GM21786 (cell line): ENCODE results near the gene HOXA6.

Experiments used
- ATAC-seq: cut with Tn5 transposase; IDR thresholded peaks from one replicate; pipeline ENCODE4 v1.9.1; 2021; ENCODE audit not compliant: unreplicated experiment

The HOXA6 gene

DNA sequence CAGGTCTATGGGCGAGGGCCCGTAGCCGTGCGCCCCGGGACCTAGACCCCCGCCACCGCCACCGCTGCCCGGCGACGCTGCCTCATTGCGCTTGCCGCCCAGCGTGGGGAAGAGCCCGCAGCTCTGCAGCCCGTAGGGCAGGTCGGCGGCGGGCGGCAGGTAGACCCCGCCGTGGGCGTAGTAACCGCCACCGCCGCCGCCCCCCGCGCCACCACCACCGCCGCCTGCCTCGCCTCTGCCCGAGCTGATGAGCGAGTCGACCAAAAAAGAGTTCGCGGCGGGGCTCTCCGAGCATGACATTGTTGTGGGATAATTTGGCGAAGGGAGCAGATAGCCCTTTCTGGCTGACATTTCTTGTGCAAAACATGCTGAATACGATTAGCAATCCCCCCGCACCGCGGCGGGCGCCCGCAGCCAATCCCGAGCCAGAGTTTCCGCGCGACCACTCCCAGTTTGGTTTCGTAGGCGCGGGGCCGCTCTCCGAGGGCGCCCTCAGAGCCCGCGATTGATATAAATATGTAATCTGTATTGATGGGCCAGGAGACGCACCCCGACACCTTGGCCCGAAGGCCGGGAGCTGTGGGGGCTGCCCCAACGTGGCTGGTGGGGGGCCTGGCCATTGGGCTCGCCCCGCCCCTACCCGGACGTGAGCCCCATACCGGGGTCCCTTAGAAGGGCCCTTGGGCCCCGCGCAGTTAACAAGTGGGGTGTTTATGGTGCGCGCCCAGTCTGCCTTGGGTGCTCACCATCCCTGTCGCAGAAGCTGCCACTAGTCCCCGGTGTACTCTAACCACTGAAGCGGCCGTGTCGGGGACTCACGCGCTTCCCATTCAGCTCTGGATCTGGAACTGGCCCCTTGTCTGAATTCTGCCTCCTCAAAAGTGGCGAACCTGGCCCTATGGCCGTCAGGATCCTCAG, 26.6 kb upstream of the HOXA6 start, which contains the start of gene HOXA10:
Gene HOXA10, minus strand, starts transcription at position 365 of the 918 bp plus-strand sequence. Its CDS starts 14 bp downstream, at position 351.
- no peak for ATAC-seq

GRCh38 chr7:27173511-27173955, 26.0 kb upstream of the HOXA6 start:
- no peak for ATAC-seq

DNA sequence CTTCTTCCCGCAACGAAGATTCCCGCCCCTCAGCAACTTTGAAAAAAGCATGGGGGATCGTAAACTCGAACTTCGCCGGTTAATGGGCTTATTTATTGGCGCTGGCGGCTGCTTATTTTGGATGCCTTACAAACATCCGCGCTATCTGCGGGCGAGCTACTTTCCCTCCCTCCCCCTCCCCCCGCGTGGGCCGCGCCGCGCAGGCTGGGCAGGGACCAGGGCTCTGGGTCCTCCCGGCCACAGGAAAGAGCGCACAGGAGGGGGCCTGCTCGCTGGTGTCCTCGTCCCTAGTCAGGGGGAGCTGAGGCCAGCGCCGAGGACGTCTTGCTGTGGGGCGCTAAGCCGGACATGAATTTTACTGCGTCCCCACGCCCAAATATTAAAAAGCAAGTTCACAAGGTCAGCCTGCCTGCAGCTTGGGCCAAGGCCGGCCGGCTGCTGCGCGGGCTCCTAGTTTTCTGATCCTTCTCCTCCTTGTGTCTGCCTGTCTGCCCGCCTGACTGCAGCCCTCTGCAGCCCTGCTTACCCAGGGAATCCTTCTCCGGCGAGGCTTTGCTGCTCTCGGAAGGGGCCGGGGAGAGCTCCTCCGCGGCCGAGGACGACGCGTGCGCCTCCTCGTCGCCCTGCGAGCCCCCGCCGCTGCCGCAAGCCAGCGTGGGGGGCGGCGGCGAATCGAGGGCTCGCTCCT, 25.4 kb upstream of the HOXA6 start:
- no peak for ATAC-seq

GRCh38 chr7:27172315-27172774, 24.8 kb upstream of the HOXA6 start:
- no peak for ATAC-seq

DNA sequence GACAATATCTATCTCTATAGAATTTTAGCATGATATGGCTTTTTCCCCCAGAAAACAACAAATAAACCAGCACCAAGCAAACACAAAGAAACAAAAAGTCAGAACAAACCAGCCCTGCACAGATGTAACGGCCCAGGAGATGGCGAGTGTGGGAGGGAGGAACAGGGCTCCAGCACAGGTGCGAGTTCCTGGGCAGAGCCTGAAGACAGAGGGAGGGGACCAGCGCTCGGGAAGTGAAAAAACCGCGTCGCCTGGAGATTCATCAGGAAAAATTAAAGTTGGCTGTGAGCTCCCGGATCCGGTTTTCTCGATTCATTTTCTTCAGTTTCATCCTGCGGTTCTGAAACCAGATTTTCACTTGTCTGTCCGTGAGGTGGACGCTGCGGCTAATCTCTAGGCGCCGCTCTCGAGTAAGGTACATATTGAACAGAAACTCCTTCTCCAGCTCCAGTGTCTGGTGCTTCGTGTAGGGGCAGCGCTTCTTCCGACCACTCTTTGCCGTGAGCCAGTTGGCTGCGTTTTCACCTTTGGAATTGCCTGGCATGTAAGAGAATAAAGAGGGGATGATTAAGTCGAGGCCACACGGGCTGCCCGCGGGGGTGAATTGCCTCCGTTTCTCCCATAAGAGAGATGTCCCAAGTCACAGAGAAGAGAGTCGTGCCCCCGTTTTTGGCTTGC, 24.2 kb upstream of the HOXA6 start:
- ATAC-seq = no peak

- ATAC-seq = no peak
Measured at GRCh38 chr7:27171325-27171636, 23.7 kb upstream of the HOXA6 start.

DNA sequence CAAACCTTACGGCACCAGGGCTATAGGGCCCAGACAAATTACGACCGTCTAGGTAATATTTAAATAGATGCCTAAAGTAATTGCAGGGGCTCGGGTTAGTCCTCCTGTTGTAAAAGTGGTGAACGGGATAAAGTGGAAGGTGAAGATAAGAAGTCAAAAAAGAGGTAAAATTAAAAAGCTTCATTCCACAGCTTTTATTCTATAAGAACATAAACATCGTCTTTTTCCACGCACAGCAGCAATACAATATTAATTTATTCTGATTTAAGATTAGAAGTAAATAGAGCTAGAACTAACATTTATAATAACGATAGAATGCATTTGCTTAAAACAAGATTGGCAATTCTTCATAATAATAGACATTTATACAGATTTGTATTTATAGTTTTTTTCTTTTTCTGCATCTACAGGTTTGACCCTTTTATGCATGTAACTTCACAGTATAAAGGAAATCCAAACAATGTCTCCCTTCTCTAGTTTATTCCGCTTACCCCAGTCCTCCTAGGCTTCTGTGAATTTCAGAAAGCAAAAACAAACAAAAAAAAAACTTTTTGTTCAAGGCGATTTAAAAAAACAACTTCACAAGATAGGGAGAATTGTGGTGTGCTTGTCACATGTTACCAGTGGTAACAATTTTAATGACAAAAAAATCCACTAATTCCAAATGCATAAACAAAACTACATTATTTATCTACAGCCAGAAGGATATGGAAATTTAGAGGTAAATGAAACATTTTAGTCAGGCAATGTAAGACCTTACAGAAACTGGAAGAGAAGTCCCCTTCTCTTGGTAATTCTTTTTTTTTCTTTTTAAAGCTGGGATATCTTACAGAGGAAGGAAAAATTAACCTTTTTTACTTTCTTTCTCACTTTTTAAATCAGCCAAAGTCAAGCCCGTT, 23.1 kb upstream of the HOXA6 start:
- no peak for ATAC-seq

DNA sequence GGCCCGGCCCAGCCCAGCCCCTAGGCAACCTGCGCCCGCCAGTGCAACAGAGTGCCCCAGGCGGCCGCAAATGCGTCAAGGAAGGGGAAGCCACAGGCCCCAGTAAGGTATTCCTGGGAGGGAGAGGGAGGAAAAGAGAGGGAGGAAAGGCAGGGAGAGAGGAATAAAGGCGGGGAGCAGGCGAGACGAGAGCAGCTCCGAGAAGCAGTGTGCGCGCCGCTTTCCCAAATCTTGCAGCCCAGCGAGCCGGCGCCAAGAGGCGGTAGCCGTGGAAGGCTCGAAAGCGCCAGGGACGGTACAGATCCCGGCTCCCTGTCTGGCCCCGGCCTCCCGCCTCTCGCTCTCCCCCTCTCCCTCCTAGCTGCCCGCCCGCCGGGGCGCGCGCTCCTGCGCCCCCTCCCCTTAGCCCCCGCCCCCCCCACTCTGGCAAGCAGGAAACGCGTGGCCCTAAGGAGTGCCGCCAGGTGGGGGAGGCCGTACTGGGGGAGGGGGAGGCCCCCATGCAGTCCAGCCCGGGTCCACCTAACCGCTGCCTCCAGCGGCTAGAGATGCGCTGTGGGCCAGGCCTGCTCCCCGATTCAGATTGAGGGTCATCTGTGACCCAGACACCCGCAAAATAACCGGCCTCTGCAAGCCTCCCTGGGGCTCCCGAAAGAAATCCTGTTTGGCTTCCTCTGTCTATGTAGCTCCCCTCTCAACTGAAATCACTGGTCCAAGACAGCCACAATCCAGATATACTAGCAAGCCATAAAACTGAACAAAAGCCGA, 22.3 kb upstream of the HOXA6 start:
- ATAC-seq = no peak

GRCh38 chr7:27168265-27168947, 20.8 kb upstream of the HOXA6 start:
- no peak for ATAC-seq

DNA sequence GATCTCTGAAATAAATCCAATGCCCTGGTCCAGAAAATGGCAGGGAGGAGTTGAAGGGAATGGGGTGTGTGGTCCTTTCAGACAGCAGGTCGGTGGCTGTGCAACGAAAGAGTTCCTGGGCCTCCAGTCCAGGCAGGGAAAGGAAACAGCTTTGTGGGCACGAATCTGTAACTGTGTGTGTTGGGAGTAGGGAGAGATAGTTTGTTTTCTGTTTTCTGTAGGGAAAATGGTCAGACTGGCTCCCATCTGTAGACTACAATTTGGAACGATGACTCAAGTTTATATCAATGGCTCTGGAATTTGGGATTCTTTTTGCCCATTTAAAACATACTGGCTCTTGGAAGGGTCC, 20.3 kb upstream of the HOXA6 start:
- ATAC-seq = no peak

DNA sequence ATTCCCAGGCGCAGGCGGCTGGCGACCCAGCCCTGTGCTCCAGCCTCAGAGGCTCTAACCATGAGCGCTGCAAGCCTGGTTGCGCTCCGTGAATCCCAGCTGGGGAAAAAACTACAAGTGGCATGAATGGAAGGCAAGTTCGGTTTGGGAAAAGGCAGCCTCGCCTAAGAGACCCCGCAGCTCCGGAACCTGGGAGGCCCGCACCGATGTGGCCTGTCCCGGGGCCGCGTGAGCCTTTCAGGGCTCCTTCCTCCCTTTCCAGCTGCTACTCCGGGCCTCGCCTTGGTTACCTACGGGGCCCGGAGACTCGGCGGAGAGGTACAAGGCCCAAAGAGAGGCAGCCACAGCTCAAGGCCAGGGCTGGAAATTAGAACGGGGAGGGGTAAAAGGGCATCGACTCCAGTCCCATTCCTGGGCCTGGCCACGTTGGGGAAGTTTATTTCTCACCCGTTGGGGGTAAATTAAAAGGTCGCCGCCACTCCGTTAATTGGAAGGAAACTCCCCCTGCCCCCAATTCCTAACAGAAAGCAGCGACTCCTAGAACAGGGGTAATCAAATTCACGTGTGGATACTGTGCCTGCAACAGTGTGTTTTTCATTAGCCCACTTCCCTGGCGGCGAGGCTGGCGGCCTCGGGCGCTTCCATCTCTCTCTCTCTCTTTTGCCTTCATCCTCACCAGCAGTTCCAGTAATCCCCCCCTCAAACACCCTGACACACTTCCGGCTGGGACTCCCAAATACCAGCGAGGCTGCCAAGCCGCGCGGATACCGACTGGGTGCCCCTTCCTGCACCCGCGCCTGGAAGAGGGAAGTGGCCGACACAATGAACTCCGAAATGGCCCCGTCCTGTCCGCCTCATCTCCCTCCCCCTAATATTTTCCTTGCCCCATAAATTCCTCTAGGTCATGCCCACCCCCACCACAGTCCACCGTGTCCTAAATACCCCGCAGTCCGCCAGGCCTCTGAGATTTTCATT, 19.2 kb upstream of the HOXA6 start:
- ATAC-seq = no peak

DNA sequence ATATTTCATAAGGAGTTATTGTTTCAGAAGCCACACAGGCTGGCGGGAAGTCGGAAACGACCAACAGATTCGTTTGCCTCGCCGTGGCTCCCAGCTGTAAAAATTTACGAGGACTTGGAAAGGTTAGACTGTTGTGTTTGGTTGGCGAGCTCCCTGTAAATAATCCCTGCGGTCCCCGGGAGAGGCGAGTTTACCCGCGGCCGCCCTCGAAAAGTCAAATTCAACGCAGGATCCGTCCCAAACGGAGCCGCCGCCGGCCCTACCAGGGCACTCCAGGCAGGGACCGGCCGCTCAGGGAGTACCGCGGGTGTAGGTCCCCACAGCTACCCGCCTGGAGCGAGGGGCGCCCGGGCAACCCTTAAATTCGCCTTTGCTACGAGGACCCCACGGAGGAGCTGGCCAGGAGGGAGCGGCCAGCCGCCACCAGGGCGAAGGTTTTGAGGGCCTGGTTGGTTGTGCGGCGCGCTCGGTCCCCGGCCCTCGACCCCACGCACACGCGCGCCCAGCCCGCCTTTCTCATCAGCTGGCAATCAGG, 18.5 kb upstream of the HOXA6 start:
- no peak for ATAC-seq

DNA sequence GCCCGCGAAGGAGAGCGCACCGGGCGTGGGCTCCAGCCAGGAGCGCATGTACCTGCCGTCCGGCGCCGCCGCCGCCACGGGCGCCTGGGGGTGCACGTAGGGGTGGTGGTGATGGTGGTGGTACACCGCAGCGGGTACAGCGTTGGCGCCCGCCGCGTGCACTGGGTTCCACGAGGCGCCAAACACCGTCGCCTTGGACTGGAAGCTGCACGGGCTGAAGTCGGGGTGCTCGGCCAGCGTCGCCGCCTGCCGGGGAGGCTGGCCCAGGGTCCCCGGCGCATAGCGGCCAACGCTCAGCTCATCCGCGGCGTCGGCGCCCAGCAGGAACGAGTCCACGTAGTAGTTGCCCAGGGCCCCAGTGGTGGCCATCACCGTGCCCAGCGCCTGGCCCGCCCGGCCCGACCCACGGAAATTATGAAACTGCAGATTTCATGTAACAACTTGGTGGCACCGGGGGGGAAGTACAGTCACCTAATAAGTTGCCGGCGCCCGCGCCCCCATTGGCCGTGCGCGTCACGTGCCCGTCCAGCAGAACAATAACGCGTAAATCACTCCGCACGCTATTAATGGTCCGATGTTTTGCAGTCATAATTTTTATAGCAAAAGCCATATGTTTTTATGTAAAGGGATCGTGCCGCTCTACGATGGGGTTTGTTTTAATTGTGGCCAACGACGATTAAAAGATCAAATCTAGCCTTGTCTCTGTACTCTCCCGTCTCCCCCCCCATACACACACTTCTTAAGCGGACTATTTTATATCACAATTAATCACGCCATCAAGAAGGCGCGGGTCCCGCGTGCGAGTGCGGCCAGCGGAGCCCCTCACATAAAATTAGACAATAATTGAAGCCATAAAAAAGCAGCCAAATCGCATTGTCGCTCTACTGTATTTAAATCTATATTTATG, 17.8 kb upstream of the HOXA6 start, which contains the start of gene HOXA9:
Gene HOXA9, minus strand, starts transcription at position 449 of the 907 bp plus-strand sequence. Its CDS starts 80 bp downstream, at position 369.
- ATAC-seq = no peak

GRCh38 chr7:27164367-27165088, 17.0 kb upstream of the HOXA6 start:
- no peak for ATAC-seq

DNA sequence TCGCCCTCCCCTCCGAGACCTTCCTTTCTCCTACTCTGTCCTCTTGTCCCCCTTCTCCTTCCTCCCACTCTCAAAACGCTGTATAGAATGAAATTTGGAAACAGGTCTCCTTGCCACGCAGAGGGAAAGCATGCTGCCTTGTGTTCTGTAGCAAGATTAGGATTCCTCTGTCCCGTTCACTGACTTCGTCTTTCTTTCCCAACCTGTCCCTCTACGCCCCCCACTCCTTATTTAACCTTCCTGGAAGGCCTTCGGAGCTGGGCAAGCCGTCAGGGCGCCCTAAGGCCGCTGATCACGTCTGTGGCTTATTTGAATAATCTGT, 16.4 kb upstream of the HOXA6 start:
- no peak for ATAC-seq
